Tibial artery (tissue), 4 donors: Measurements from ENCODE around the gene ANKRD27.
A peak's percentile ranks its signal among the peaks of the same experiment; 100 is the strongest.
"Not testable (repeated sequence)": the region's sequence is repeated elsewhere in the genome, so short reads cannot be mapped to it uniquely, and the experiment has no call there.

Source experiments
- DNase-seq, 2 donors: peaks; one replicate each; pipeline ENCODE4 v3.0.0-alpha.2; 2019
- H3K27ac ChIP-seq, 2 donors: fragments of 200-600 bp; sonication (generic) in 1 of 2; 1 replicate in 1 of 2; 2 replicates in 1 of 2; pipeline ENCODE4 v1.5.1; 2018 to 2019; ENCODE audit warnings: mild to moderate bottlenecking in 1 of 2
- H3K27me3 ChIP-seq, 2 donors: fragments of 200-600 bp; sonication (generic) in 1 of 2; one replicate each; pipeline versions ENCODE4 v1.5.1 to v1.6.0; 2016 to 2019
- H3K36me3 ChIP-seq, 3 donors: fragments of 200-600 bp; sonication (generic) in 2 of 3; one replicate each; pipeline ENCODE4 v1.5.1; 2016 to 2019; ENCODE audit warnings: mild to moderate bottlenecking in 2 of 3
- H3K4me1 ChIP-seq, 4 donors: fragments of 200-600 bp; sonication (generic) in 2 of 4; 1 replicate in 3 of 4; 2 replicates in 1 of 4; pipeline ENCODE4 v1.5.1; 2016 to 2019
- H3K4me3 ChIP-seq, 2 donors: fragments of 200-600 bp; sonication (generic) in 1 of 2; 1 replicate in 1 of 2; 2 replicates in 1 of 2; pipeline ENCODE4 v1.5.1; 2018 to 2019; ENCODE audit warnings: mild to moderate bottlenecking in 2 of 2
- H3K9me3 ChIP-seq, 3 donors: fragments of 200-600 bp; sonication (generic) in 1 of 3; one replicate each; pipeline ENCODE4 v1.5.1; 2016 to 2019
- CTCF ChIP-seq, 2 experiments: fragments of 200-600 bp in 1 of 2; fragments of 450-650 bp in 1 of 2; IDR thresholded peaks; one replicate each; pipeline ENCODE4 v1.5.1; 2017 to 2019; ENCODE audit warnings: antibody characterized with exemption in 2 of 2, mild to moderate bottlenecking in 1 of 2, moderate library complexity in 1 of 2
- intact Hi-C: fragments of 100-400 bp; cut with DNase I; formaldehyde crosslinking; loops from one replicate; pipeline ENCODE4 v1.15.0; 2023; ENCODE audit warnings: low total_unique reads

ANKRD27 gene

GRCh38 chr19:32695506-32695905 is 20.5 kb upstream of the ANKRD27 start:
- H3K27ac ChIP-seq, H3K4me3 ChIP-seq, DNase-seq, H3K27me3 ChIP-seq, H3K9me3 ChIP-seq, intact Hi-C loops: not testable (repeated sequence)
- peaks cover 5 to 47% (median 26%) of the 10 kb centered on the region in 4 donors for H3K4me1 ChIP-seq
- peaks cover 4 to 32% (median 20%) of the 10 kb centered on the region in 3 donors for H3K36me3 ChIP-seq

GRCh38 chr19:32694851-32695250 is 19.9 kb upstream of the ANKRD27 start:
- intact Hi-C loops, H3K9me3 ChIP-seq, DNase-seq, H3K4me3 ChIP-seq, H3K27me3 ChIP-seq, H3K27ac ChIP-seq: not testable (repeated sequence)
- Histone ChIP-seq H3K4me1 (peaks cover 5 to 47% (median 26%) of the 10 kb centered on the region in 4 donors), H3K36me3 (peaks cover 2 to 27% (median 16%) of the 10 kb centered on the region in 3 donors)

GRCh38 chr19:32694316-32694715 is 19.3 kb upstream of the ANKRD27 start:
- H3K27ac ChIP-seq, H3K27me3 ChIP-seq, DNase-seq, H3K9me3 ChIP-seq, intact Hi-C loops: not testable (repeated sequence)
- peak overlapping the region in 1 of 2 donors; percentile 2 for H3K4me3 ChIP-seq
- H3K36me3 ChIP-seq = peaks cover 0 to 22% (median 11%) of the 10 kb centered on the region in 3 donors
- H3K4me1 ChIP-seq = peaks cover 5 to 47% (median 26%) of the 10 kb centered on the region in 4 donors

GRCh38 chr19:32693151-32694108 is 18.4 kb upstream of the ANKRD27 start:
- H3K27me3 ChIP-seq, H3K27ac ChIP-seq, DNase-seq, H3K9me3 ChIP-seq, intact Hi-C loops: not testable (repeated sequence)
- peak overlapping the region; percentile 71 to 88 for H3K4me3 ChIP-seq
- H3K4me1 ChIP-seq = peaks cover 5 to 47% (median 26%) of the 10 kb centered on the region in 4 donors
- H3K36me3 ChIP-seq = peaks cover 0 to 13% (median 2%) of the 10 kb centered on the region in 3 donors

GRCh38 chr19:32692727-32693061 is 17.7 kb upstream of the ANKRD27 start:
- Histone ChIP-seq H3K4me1 (peaks cover 5 to 47% (median 26%) of the 10 kb centered on the region in 4 donors), H3K4me3 (peak overlapping the region; percentile 71 to 88), H3K36me3 (peaks cover 0 to 5% (median 0%) of the 10 kb centered on the region in 3 donors), H3K27me3 (no peaks in the 10 kb centered on the region), H3K27ac (peak overlapping the region; percentile 75 to 90), H3K9me3 (no peaks in the 10 kb centered on the region)
- intact Hi-C loops = no loop called here
- TF ChIP-seq CTCF (IDR thresholded peaks at IDR 0.05) = no peak
- no peak for DNase-seq

GRCh38 chr19:32691952-32692726 is 17.2 kb upstream of the ANKRD27 start:
- no peak for TF ChIP-seq CTCF (IDR thresholded peaks at IDR 0.05)
- no peaks in the 10 kb centered on the region for H3K9me3 ChIP-seq
- peak overlapping the region; percentile 75 to 90 for H3K27ac ChIP-seq
- H3K36me3 ChIP-seq = peaks cover 0 to under 1% (median 0%) of the 10 kb centered on the region in 3 donors
- no peaks in the 10 kb centered on the region for H3K27me3 ChIP-seq
- peak; percentile 51 to 77 for DNase-seq
- intact Hi-C loops = no loop called here
- peaks cover 5 to 47% (median 26%) of the 10 kb centered on the region in 4 donors for H3K4me1 ChIP-seq
- peak overlapping the region; percentile 71 to 88 for H3K4me3 ChIP-seq

GRCh38 chr19:32691291-32691951 is 16.4 kb upstream of the ANKRD27 start, which contains the start of gene NUDT19:
TSS of gene NUDT19 (plus strand) at chr19:32691821. CDS start at chr19:32691961, 140 bp downstream.
- Histone ChIP-seq H3K36me3 (no peaks in the 10 kb centered on the region), H3K4me3 (peak within 1 kb of the TSS; percentile 71 to 88), H3K27ac (peak within 1 kb of the TSS; percentile 75 to 90), H3K27me3 (no peaks in the 10 kb centered on the region), H3K4me1 (peaks cover 5 to 47% (median 26%) of the 10 kb centered on the region in 4 donors), H3K9me3 (no peaks in the 10 kb centered on the region)
- no peak for TF ChIP-seq CTCF (IDR thresholded peaks at IDR 0.05)
- intact Hi-C loops = no loop called here
- peak; percentile 83 to 92 for DNase-seq
